GM18511 (cell line): ENCODE data around the gene LIM2.
"Not testable (repeated sequence)": the region's sequence is repeated elsewhere in the genome, so short reads cannot be mapped to it uniquely, and the experiment has no call there.

ENCODE experiments used
- ATAC-seq: cut with Tn5 transposase; IDR thresholded peaks from one replicate; pipeline ENCODE4 v1.9.1; 2021; ENCODE audit warnings: mild to moderate bottlenecking, moderate library complexity; ENCODE audit not compliant: unreplicated experiment

The LIM2 gene

DNA sequence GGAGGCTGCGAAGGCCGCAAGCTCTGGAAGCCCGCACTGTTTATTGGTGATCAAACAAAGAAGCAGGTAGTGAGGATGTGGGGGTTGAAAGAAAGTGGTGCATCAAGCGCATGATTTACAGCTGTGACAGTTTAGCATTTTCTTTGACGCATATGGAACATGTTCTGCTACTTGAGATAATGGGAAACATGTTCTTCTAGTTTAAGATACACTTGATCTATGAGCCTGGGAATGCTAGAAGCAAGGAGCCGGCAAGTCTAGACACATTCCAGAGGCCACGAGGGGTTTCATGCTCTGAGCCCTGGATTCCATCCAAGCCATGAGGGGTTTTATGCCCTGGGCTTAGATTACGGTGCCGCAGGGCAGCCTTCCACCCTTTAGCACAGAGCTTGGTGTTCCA is 9.7 kb upstream of the LIM2 start:
- ATAC-seq: not testable (repeated sequence)

DNA sequence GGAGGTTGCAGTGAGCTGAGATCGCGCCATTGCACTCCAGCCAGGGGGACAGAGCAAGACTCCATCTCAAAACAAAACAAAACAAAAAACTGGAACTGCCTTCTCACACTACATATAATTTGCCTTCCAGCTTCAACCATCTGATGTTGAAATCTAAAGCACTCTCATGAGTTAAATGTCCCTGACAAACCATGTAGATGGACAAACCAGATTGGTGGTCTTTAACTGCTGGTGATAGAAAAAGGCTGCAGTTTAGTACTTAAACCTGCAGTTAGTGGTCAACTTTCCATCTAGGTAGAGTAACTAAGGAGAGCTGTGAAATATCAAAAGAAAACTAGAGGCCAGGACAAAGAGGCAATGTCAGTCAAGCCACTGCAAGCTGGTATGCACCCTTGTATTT is 8.4 kb upstream of the LIM2 start:
- no peak for ATAC-seq

- peak; percentile 87 for ATAC-seq
These were observed 6.5 kb upstream of the LIM2 start for GRCh38 chr19:51394050-51394836.

- no peak for ATAC-seq
These were observed 4.9 kb upstream of the LIM2 start for GRCh38 chr19:51392701-51393100.

- ATAC-seq: no peak
These were observed 3.4 kb upstream of the LIM2 start for GRCh38 chr19:51391073-51391611.

GRCh38 chr19:51389143-51389542 is 1.4 kb upstream of the LIM2 start:
- no peak for ATAC-seq

- no peak for ATAC-seq
These were observed 773 bp downstream of the LIM2 start for GRCh38 chr19:51386882-51387520.

GRCh38 chr19:51382004-51382403 is 5.8 kb downstream of the LIM2 start:
- ATAC-seq: no peak

- no peak for ATAC-seq
These were observed 7.4 kb downstream of the LIM2 start for GRCh38 chr19:51380379-51380778.

- no peak for ATAC-seq
These were observed 10.4 kb downstream of the LIM2 start for GRCh38 chr19:51377422-51377821.

- no peak for ATAC-seq
These were observed 12.1 kb downstream of the LIM2 start for GRCh38 chr19:51375504-51376221.

DNA sequence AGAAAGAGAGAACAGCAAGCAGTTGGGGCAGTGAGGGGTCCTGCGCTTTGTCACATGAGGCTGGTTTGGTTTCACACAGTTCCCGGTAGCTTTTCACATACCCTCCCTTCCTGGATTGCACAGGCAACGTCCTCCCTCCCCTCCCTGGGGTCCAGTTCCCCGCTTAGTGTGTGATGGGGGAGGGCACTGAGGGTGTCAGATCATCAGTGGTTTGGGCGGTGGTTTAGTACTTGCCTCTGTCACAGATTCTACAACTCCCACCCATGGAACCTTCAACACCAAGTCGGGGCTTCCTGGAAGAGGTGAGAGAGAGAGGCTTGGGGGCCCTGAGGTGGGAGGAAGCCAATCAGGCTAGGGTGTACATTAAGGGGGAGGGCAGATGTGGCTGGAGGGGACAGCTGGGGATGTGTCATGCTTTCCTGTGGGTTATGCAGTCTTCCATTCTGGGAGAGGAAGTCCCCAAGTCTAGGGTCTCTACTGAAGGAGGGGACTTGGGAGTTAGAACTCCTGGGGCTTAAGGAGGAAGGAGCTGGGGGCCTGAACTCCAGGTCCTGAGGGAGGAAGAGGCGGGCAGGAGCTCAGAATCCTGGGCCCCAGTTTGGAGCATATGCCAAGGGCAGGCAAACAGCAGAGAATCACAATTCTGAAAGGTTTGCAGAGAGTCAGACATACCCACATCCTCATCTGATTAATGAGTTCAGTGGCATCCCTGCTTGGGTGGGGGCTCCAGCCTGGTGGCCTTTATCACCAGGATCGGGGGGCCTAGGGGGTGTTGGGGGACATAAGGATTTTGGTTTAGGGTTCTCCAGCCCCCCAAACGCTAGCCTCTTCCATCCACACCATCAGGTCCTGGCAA is 14.9 kb downstream of the LIM2 start, which contains the start of gene NKG7:
Gene NKG7, minus strand, starts transcription at position 6 of the 856 bp plus-strand sequence. CDS start 119 bp downstream, outside the sequence.
- ATAC-seq: peak; percentile 60

- no peak for ATAC-seq
These were observed 15.6 kb downstream of the LIM2 start for GRCh38 chr19:51372021-51372648.

- no peak for ATAC-seq
These were observed 16.5 kb downstream of the LIM2 start for GRCh38 chr19:51371186-51371690.

DNA sequence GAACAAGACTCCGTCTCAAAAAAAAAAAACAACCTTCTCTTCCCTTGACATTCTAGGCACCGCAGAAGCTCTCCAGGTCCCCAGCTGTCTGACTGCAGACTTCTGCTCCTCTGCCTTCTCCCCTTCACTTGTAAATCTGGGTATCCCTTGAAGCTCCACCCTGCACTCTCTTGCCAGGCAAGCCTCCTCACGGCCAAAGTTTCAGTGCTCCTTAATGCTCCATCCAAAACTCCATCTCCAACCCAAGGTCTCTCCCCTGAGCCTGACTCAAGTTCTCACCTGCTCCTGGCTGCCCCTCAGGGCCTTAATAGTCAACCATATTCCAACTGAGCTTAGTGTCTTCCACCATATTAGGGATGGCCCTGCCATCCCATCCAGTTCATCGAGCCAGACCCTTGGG is 17.5 kb downstream of the LIM2 start:
- no peak for ATAC-seq

DNA sequence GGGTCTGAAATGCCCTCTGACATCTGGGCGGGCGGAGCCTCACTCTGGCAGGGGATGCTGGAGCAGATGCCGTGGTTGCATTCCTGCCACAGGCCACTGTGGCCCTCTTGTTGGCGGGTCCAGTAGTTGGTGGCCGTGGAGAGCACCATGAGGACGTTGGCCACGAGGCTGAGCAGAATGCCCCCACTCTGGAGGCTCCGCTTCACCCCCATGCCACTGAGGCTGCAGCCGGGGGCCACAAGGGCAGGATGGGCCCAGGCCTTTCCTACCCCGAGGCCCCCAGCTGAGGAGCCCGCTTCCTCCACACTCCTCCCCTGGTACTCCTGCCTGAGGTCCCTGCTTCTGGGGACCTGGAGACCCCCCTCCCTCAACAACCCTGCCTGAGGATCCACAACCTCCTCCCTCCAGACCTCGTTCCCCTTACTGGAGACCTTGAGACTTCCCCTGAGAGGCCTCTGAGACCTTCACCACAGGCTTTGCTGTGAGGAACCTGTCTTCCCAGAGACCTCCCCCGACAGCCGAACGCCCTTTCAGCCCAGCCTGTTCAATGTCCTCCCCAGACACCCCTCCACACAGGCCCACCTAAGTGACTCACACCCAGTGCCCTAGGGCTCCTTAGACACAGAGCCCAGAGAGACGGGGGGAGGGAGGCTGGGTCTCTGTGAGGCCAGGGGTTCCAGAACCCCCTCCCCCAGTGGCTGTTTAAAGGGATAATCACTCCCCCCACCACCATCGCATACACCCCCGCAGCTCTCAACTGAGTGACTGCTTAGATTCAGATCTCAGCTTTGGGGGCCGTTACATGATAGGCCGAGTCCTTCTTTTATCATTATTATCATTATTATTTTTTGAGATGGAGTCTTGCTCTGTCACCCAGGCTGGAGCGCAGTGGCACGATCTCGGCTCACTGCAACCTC is 19.1 kb downstream of the LIM2 start, which contains the start of gene CLDND2:
Gene CLDND2, minus strand, starts transcription at position 638 of the 917 bp plus-strand sequence. Its CDS starts 426 bp downstream, at position 212.
- no peak for ATAC-seq

DNA sequence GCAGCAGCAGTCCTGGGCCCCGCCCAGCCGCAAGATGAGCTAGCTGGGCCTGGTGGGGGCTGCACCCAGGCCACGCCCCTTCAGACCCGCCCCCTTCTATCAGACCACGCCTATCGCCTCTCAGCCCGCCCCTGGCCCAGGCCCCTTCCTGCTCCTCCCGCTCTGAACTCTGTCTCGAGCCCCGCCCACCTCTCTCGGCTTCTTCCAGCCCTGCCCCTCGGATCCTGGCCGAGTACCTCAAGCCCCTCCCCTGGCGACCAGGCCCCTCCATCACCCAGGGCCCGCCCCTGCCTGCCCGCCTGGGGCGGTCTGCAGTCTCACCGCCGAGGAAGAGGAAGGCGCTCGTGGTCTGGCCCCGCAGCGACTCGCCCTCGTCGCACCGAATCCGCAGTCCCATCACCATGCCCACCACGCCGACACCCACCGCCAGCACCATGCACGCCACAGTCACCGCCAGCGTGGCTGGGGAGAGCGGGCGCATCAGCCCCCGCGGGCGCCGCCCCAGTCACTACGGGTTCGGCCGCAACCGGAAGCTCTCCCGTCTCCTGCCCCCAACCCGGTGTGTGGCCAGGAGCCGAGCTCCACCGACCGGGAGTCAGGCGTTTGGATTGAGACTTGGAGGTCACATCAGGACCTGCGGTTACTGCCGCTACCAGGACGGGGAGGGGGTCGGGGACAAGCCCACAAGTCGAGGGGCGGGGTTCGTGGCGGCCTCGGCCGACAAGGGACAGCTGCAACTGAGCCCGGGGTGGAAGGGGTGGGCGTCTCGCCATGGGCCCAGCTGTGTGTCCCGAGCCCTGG is 20.0 kb downstream of the LIM2 start:
- ATAC-seq: peak; percentile 78

DNA sequence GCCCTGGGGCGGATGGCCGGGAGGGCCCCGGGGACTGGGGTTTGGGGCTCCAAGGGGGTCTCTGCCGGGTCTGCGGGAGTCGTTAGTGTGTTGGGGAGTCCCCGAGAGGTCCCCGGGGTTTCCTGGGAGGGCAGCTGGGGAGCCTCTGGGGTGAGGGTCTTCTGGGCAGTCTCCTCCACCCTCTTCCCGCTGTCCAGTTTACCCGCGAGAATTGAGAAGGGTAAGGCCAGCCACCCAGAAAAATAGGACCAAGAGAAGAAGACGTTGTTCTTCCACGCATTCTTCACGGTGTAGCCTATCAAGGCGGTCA is 20.6 kb downstream of the LIM2 start:
- peak; percentile 20 for ATAC-seq
